Breast epithelium (tissue), 3 donors: Measurements from ENCODE around the gene PADI1.

Experiments used
- CTCF ChIP-seq, 3 donors: fragments of 450-650 bp; IDR thresholded peaks; one replicate each; pipeline ENCODE4 v1.5.1; 2016 to 2017; ENCODE audit warnings: antibody characterized with exemption in 3 of 3, mild to moderate bottlenecking in 3 of 3, moderate library complexity in 3 of 3
- POLR2A ChIP-seq: fragments of 450-650 bp; IDR thresholded peaks from one replicate; pipeline ENCODE4 v1.6.1; 2016; ENCODE audit warnings: antibody characterized with exemption, mild to moderate bottlenecking, moderate library complexity
- POLR2AphosphoS5 ChIP-seq, 3 donors: sonication (generic); formaldehyde crosslinking; IDR thresholded peaks; one replicate each; pipeline ENCODE4 v1.6.1; 2017; ENCODE audit warnings: antibody characterized with exemption in 3 of 3

GRCh38 chr1:17245816-17246325 is 40.9 kb downstream of the PADI1 start:
- TF ChIP-seq POLR2AphosphoS5 (IDR thresholded peaks at IDR 0.05) (no peak), CTCF (IDR thresholded peaks at IDR 0.05) (no peak), POLR2A (no peak)
